H7 (cell line): ENCODE data around the gene GIT2. TPM values are rescaled to one million over a fixed set of nuclear protein-coding genes. Genes with fewer than 3 reads are reported as not detected.
"Not testable (repeated sequence)": the region's sequence is repeated elsewhere in the genome, so short reads cannot be mapped to it uniquely, and the experiment has no call there.

Experiments
- DNase-seq: peaks from one replicate; pipeline ENCODE4 v3.0.0; 2012
- H3K27me3 ChIP-seq: 2 replicates; pipeline ENCODE4 v1.6.0; 2011; ENCODE audit warnings: mild to moderate bottlenecking, low read length; ENCODE audit not compliant: control insufficient read depth, insufficient read depth
- H3K36me3 ChIP-seq: replicated peaks from 2 replicates; pipeline ENCODE4 v1.5.1; 2011; ENCODE audit warnings: low read length; ENCODE audit not compliant: control insufficient read depth, insufficient read depth
- H3K4me3 ChIP-seq: 2 replicates; pipeline ENCODE4 v1.5.1; 2011; ENCODE audit warnings: low read depth, mild to moderate bottlenecking, control low read depth, low read length, moderate library complexity; ENCODE audit not compliant: insufficient read depth
- total RNA-seq: library from RNA; depleted of rRNA; stranded (reverse); fragments of >200 nt; shearing (Covaris generic); gene quantifications from 2 replicates; pipeline ENCODE4 v1.2.3, GENCODE V29; 2014

Gene GIT2
- total RNA-seq, 1 experiment from 2014 or later = 16.3 TPM

DNA sequence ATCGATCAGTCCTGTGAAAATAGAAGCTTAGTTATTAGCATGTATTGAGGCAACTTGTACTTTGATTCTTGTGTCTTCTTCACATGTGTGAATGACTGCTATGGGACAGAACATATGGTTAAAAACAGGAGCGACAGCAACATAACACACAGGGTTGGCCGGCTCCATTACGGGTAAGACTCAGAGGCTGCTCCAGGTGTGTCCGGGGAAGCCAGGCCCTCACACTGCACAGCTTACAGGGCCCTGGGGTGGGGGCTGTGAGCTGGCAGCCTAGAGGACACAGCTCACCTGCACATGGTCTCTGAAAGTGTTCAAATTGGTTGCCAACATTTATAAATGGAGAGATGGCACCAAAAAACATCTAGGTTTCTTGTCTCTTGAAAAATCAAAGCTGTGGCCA, 65.0 kb downstream of the GIT2 start:
- no peak for DNase-seq
- Histone ChIP-seq H3K36me3 (peaks cover 4% of the 10 kb centered on the region), H3K4me3 (no peak overlapping the region), H3K27me3 (no peaks in the 10 kb centered on the region)

DNA sequence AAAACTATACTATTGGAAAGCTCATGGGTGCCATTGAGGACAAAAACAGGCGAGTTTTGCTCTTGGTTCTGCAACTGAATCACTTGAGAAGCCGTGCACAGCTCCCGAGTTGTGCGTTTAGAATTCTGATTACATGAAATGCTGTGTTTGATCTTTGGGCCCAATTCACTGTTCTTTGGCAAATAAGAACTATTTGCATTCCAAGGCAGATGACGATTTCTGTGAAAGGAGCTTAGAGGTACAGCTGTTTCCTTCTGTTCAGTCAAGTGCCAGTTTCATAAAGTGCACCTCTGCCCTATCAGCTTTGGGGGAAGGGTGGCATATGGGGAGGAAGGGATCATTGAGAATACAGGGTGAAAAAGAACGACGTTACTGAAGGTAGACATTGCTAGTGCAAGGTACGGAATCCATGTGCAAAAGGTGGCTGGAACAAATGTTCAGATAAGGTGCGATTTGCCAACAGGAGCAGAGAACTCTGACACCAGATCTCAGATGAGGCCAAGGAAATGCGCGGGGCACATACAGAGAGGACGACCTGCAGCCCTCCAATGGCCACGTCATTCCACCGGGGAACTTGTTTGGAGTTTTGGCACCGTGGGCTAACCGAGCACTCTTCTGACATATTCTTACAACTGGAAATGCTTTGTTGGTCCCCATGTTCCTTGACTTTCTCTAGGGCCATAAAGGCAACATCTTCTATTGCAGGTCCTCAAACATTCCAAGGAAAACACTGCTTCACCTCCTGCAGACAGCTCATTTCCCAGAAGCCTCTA, 66.0 kb downstream of the GIT2 start:
- peaks cover 4% of the 10 kb centered on the region for H3K36me3 ChIP-seq
- no peaks in the 10 kb centered on the region for H3K27me3 ChIP-seq
- DNase-seq = no peak
- no peak overlapping the region for H3K4me3 ChIP-seq

DNA sequence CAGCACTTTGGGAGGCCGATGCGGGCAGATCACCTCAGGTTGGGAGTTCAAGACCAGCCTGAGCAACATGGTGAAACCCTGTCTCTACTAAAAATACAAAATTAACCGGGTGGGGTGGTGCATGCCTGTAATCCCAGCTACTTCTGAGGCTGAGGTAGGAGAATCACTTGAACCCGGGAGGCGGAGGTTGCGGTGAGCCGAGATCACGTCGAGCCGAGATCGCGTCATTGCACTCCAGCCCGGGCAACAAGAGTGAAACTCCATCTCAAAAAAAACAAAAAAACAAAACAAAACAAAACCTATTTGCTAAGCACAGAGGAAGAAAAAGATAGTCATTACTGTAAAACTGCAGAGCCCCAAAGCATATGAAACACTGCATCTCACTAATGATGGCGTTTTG, 66.8 kb downstream of the GIT2 start:
- not testable (repeated sequence) for DNase-seq, H3K4me3 ChIP-seq, H3K27me3 ChIP-seq, H3K36me3 ChIP-seq

DNA sequence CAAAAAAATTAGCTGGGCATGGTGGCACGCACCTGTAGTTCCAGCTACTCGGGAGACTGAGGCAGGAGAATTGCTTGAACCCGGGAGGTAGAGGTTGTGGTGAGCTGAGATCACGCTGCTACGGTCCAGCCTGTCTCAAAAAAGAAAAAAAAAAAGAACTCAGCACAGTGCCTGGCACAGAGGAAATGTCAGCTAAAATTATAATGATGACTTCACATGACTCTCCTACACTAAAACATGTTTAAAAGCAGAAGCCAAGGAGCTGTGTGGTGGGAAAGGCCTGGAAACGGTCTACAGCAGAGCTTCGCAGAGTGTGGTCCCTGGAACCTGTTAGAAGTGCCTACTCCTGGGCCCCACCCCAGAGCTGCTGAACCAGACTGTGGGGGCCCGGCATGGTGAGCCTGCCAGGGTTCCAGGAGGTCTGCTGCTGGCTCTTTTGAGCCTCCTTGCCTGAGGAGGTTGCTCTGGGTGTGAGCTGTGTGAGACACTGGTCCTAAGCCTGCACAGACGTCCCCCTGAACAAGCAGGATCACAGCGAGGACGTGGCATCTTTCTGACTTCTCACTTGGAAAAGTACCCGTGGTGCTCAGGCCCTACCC, 68.0 kb downstream of the GIT2 start:
- Histone ChIP-seq H3K4me3 (no peak overlapping the region), H3K27me3 (no peaks in the 10 kb centered on the region), H3K36me3 (peaks cover 4% of the 10 kb centered on the region)
- DNase-seq = no peak

DNA sequence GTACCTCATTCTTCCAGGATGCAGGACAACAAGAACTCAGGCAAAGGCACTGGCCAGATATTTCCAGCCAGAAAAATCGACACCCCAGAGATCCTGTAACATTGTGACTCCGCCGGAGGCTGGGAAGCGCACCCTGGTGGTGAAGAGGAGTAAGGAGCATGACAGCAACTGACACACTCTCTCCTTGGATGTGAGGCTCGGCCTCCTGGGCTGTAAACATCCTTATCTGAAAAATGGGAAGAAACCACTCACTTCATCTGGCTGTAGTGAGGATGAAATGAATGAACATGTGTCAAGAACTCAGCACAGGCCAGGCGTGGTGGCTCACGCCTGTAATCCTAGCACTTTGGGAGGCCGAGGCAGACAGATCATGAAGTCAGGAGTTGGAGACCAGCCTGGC, 68.5 kb downstream of the GIT2 start:
- H3K4me3 ChIP-seq = no peak overlapping the region
- no peaks in the 10 kb centered on the region for H3K27me3 ChIP-seq
- DNase-seq = peak; percentile 87
- peaks cover 4% of the 10 kb centered on the region for H3K36me3 ChIP-seq

DNA sequence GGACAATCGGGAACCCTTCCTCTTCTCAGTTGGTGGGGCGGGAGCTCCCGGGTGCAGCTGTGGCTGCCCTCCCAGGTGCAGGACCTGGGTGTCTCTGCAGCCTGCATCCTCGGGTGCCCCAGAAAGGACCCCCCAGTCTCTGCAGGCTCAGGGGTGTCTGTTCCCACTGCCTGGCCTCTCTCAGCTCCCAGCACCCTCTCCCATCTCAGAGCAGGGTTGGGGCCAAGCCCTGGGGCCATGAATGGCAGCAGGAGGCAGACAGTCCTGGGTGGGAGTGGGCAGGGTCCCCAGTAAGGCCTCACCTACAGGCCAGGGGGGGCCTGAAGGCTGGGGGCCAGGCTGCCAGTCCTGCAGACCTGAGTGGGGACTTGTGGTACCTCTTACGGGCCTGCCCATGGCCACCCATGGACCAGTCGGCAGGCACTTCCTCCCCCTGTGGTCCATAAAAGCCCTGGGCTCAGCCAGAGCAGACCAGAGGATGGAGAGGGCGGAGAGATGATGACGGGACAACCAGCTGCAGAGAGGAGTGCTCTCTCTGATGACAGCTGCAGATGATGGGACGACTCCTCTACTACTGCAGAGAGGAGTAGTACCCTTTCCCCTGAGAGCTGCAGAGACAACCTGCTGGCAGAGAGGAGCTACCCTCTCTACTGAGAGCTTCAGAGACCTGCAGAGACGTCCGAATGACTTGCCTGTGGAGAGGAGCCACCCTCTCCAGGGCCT, 69.5 kb downstream of the GIT2 start:
- no peaks in the 10 kb centered on the region for H3K27me3 ChIP-seq
- no peak for DNase-seq
- H3K36me3 ChIP-seq = peaks cover 4% of the 10 kb centered on the region
- no peak overlapping the region for H3K4me3 ChIP-seq

DNA sequence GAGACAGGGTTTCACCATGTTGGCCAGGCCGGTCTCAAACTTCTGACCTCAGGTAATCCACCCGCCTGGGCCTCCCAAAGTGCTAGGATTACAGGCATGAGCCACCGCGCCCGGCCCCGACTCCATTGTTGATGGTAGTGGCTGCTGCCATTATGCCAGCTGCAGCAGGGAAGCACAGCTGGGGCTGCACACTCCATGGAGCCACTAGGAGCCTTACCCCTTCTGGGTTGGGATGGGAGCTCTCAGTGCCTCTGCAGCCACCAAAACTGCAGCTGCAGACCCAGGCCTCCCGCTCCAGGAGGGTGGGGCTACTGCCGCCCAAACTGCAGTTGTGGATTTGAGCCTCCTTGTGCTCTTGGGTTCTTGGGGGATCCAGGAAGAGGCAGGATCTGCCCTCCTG, 70.2 kb downstream of the GIT2 start:
- no peak overlapping the region for H3K4me3 ChIP-seq
- no peak for DNase-seq
- peaks cover 4% of the 10 kb centered on the region for H3K36me3 ChIP-seq
- no peaks in the 10 kb centered on the region for H3K27me3 ChIP-seq

DNA sequence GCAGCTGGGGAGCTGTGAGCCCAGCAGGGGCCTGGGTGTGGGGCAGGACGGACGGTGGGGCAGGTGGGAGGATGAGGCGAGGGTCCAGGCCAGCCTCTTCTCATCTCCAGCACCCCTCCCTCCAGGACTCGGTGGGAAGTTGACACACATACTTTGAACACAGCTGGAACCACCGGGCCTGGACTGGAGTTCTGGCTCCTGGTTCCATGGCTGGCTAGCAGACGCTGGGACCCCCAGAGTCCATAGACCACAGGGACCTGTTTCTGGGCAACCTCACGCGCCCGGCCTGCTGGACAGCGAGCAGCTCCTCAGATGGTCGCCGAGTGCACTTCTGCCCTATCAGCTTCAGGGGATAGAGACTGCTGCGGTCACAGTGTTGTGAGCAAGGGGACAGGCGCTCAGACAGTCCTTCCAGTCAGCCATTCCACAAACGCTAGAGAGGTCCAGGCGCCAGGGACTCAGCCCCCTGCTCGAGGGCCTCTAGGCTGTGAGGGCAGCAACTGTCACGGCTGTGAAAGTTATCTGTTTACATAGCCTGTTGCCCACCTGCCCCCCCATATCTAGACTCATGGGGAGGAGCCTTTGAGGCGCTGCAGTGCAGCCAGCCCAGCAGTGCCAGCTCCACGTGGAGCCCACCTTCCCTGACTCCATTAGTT, 70.9 kb downstream of the GIT2 start:
- DNase-seq = peak; percentile 57
- H3K4me3 ChIP-seq = no peak overlapping the region
- H3K36me3 ChIP-seq = no peaks in the 10 kb centered on the region
- no peaks in the 10 kb centered on the region for H3K27me3 ChIP-seq

DNA sequence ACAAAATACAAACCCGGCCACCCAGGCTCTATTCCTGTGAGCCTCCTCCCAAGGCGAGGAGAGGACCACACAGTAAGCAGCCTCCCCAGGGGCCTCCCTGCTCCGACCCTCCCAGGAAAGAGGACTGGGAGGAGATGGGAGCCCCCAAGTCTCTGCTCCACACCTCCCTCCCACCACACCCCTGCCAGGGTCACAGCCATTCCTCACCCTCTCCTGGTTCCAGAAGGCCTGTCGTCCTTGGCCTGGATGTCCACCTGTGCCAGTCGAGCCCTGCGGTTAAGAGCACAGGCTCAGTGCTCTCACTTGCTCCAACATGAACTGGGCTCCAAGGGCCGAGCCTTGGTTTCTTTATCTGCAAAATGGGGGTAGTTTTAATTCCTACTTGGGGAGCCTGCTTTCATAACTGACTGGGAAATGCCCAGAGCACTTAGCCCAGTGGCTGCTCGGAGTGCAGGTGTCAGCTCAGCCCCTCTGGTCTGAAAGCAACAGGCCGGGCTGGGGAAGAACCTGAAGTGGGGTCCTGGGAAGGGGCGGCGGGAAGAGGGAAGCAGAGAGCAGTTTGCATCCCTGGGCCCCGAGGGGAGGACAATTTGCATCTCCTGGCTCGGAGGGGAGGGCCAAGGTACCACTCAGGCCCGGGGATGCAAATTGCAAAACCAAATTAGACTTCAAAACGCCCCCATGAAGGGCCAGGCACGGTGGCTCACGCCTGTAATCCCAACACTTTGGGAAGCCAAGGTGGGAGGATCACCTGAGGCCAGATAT, 72.5 kb downstream of the GIT2 start:
- no peaks in the 10 kb centered on the region for H3K36me3 ChIP-seq

DNA sequence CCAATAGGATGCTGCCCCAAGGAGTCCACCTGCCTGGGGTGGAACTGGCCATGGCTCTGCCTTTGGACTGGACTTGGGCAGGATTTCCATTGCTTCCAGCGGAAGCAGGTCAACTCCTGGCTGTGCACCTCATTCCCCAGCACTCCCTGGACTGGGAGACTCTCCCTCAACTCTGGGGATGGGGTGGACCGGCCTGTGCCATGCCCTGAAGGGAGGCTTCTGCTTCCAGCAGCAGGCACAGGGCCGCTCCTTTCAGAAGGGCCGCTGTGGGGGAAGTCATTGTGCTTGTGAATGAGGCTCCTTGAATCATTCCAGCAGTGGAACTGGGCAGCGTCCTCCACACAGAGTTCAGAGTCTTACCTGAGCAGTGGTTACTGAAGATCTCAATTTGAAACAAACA, 73.1 kb downstream of the GIT2 start:
- no peaks in the 10 kb centered on the region for H3K27me3 ChIP-seq

More for the DNA sequence above, 72.5 kb downstream of the GIT2 start:
- H3K4me3 ChIP-seq = no peak overlapping the region
- no peaks in the 10 kb centered on the region for H3K27me3 ChIP-seq
- DNase-seq = no peak

DNA sequence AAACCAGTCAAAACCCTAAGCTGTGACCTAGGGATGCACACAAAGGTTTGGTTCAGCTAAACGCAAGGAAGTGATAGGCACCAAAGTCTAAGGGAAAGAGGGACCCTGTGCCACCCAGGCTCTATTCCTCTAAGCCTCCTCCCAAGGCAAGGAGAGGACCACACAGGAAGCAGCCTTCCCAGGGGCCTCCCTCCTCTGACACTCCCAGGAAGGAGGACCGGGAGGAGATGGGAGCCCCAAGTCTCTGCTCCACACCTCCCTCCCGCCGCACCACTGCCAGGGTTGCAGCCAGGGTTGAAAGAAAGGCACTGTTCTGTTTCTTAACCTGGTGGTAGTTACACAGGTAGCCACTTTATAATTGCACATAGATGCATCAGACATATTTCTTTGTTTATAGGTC, 74.2 kb downstream of the GIT2 start:
- no peak for DNase-seq

More for the DNA sequence above, 73.1 kb downstream of the GIT2 start:
- no peaks in the 10 kb centered on the region for H3K36me3 ChIP-seq
- no peak for DNase-seq
- no peak overlapping the region for H3K4me3 ChIP-seq

DNA sequence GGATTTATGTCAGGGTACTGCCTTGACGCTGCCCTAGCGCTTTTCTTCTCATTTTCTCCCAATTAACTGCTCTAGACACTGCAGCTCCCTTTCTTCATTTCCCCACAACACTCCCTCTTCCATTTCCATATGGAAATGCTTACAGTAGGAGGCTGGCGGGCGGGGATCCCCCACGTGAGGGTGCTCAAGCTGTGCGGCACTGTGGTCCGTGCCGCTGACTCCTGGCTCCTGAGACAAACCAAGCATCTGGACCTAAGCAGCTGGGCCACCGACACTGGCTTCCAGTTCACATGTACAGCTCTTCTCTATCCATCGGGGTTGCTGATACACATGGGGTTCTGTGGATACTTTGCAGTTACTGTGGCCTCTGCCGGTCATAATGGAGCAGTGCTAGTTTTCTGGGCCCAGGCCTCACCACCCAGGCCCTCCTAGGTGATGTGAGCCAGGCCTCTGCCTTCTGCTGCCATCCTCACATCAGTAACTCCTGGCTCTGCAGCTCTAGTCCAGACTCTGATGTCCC, 75.8 kb downstream of the GIT2 start:
- no peaks in the 10 kb centered on the region for H3K27me3 ChIP-seq
- H3K4me3 ChIP-seq = no peak overlapping the region
- H3K36me3 ChIP-seq = no peaks in the 10 kb centered on the region; the same call in 1 of the 2 replicates
- DNase-seq = no peak

More for the DNA sequence above, 74.2 kb downstream of the GIT2 start:
- Histone ChIP-seq H3K36me3 (no peaks in the 10 kb centered on the region; the same call in 1 of the 2 replicates), H3K27me3 (no peaks in the 10 kb centered on the region), H3K4me3 (no peak overlapping the region)

DNA sequence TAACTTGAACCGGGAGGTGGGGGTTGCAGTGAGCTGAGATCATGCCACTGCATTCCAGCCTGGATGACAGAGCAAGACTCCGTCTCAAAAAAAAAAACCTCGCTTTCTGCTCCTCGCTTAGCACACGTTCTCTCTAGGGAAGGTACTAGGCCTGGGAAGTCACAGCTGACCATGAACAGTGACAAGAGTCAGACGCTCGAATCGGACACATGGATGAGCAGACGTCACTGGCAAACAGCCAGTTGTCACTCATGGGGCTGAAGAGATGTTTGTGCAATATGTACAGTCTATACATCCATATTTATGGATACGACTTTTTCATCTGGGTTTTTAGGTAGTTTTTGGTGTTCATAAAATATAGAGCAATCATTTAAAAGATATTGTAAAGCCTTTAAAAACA, 76.7 kb downstream of the GIT2 start:
- Histone ChIP-seq H3K4me3 (no peak overlapping the region), H3K36me3 (peaks cover 7% of the 10 kb centered on the region), H3K27me3 (no peaks in the 10 kb centered on the region)
- no peak for DNase-seq

DNA sequence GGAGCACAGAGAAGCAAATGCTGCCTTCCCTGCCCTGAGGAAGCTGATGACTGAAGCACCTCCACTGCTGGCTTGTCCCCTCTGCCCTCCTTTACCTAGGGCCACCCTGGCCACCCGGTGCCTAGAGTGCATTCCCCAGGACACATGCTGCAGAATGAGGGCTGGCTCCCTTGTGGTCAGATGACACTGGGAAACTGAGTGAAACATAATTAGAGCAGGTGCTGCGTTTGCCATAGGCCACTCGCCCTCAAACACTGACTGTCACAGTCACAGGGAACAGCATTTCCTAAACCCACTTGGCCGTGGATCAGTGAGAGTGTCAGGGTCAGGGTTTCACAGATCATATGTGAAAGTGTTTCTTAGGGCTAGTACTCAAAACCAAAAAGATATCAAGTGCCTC, 80.1 kb downstream of the GIT2 start:
- Histone ChIP-seq H3K4me3 (no peak overlapping the region), H3K36me3 (peaks cover 7% of the 10 kb centered on the region), H3K27me3 (no peaks in the 10 kb centered on the region)
- DNase-seq = no peak
